HG02840 (cell line): ENCODE measurements around the gene PARD6G.
"Not testable (repeated sequence)": the region's sequence is repeated elsewhere in the genome, so short reads cannot be mapped to it uniquely, and the experiment has no call there.

Experiments
- ATAC-seq: cut with Tn5 transposase; IDR thresholded peaks from one replicate; pipeline ENCODE4 v1.9.1; 2021; ENCODE audit warnings: mild to moderate bottlenecking, moderate library complexity, moderate number of reproducible peaks; ENCODE audit not compliant: unreplicated experiment, low FRiP score

The PARD6G gene

DNA sequence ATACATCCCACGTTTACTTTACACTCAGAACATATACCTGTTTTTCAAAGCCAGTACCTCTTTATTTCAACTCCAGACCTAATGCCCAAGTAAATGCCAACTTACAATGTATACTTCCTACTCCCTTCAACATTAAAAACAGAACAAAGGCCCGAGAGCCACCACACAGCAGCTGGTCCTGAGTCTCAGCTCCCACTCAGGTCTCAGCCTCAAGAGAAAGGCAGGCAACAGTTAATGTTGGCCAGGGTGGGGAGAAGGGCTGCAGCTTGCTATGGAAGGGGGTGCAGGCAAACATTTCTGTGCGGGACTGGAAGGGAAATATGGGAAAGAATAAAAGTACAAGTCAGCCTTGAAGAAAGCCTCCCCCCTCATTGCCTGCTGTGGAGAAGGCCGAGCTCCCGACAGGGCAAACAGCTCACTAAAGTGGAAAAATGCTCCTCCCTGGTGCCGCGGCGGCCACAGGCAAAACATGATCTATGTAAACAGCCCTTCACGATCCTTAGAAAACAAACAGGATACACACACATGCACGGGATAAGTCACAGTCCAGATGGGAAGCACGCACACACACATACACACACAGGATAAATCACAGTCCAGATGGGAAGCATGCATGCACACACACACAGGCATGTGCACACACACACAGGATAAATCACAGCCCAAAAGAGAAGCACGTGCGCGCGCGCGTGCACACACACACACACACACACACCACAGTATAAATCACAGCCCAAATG lies 70.8 kb downstream of the PARD6G start:
- no peak for ATAC-seq

- ATAC-seq: no peak
Observed at GRCh38 chr18:80175451-80176204, 71.7 kb downstream of the PARD6G start.

DNA sequence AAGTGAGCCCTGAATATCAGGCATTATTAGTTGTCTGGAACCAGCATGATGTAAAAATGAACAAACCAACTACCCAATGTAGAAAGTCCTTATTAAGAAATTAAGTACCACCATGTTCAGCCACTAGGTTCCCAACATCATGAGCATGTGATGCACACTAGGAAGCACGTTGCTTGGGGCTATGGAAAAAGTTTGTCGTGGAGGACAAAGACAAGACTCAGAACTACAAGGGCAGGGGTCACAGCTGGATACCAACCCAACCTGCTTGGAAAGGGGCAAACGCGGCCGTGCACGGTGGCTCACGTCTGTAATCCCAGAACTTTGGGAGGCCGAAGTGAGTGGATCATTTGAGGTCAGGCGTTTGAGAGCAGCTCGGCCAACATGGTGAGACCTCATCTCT lies 74.3 kb downstream of the PARD6G start:
- ATAC-seq: no peak

- ATAC-seq: no peak
Observed at GRCh38 chr18:80172056-80172455, 75.3 kb downstream of the PARD6G start.

GRCh38 chr18:80171054-80171872 lies 76.1 kb downstream of the PARD6G start:
- no peak for ATAC-seq

- ATAC-seq: no peak
Observed at GRCh38 chr18:80170395-80171053, 76.8 kb downstream of the PARD6G start.

GRCh38 chr18:80169607-80170006 lies 77.7 kb downstream of the PARD6G start:
- no peak for ATAC-seq

DNA sequence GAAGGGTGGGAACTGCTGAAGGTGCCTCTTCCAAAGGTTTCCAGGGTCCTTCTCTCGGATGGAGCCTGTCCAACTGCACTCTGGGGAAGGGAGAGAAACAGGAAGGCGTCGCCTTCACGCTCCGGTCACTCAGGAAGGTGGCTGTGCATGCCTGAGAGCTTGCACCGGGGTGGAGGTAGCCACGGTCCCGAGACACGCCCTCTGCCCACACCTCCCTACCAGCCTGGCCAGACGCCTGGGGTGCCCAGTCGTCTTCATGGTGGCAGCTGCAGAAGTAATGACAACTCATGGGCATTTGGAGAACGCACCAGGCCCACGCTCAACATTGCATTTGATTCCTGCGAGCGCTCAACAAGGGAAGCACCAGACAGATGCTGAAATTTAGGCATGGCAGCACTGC lies 78.3 kb downstream of the PARD6G start:
- ATAC-seq: no peak

GRCh38 chr18:80168346-80168745 lies 79.0 kb downstream of the PARD6G start:
- ATAC-seq: no peak

DNA sequence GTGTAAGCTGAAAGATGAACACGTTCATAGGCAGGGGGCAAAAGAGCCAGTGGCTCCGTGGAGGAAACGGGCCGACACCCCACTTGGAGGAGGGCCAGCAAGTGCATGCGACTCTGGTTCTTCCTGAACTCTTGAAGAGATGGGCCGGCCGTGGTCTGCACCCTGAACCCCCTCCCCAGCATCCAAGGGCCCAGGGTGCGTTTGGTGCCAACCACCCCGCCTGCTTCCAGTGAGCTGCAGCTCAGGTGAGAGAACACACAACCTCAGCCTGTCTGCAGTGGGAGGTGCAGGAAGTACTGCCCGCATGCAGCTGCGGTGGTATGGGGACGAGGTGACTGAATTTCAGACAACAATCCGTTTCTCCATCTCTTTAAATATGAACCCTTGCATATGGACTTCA lies 79.4 kb downstream of the PARD6G start:
- ATAC-seq: no peak

DNA sequence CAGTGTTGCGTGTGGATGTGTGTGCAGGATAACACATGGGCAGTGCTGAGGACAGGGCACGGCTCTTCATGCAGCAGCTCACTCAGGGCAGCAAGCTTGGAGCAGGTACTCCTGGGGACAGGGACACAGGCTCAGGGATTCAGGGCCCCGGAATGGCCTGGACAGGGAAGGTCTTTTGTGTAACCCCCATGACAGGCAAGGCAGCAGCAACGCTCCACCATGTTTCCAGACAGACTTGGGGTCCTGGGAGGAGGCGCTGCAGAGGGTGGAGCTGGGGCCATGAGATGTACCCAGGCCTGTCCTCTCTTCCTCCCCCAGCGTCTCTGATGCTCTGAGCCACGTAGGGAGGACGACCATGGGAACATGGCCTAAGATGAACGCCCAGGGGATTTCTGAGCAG lies 80.0 kb downstream of the PARD6G start:
- ATAC-seq: no peak

GRCh38 chr18:80166725-80167124 lies 80.6 kb downstream of the PARD6G start:
- no peak for ATAC-seq

- ATAC-seq: no peak
Observed at GRCh38 chr18:80166240-80166639, 81.1 kb downstream of the PARD6G start.

DNA sequence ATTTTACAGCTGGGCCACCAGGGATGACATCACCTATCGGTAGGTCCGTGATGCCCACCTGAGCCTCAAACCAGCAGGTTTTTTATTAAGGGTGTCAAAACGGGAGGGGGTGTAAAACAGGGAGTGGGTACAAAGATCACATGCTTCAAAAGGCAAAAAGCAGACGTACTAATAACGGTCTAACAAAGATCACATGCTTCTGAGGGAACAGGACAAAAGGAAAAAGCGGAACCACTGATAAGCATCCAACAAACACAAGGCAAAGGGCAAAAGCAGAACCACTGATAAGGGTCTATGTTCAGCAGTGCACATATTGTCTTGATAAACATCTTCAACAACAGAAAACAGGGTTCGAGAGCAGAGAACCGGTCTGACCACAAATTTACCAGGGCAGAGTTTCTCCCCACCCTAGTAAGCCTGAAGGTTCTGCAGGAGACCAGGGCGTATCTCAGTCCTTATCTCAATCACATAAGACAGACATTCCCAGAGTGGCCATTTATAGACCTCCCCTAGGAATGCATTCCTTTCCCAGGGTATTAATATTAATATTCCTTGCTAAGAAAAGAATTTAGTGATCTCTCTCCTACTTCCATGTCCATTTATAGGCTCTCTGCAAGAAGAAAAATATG lies 82.5 kb downstream of the PARD6G start:
- ATAC-seq: not testable (repeated sequence)

GRCh38 chr18:80163183-80163582 lies 84.1 kb downstream of the PARD6G start:
- ATAC-seq: no peak

- no peak for ATAC-seq
Observed at GRCh38 chr18:80161781-80162417, 85.4 kb downstream of the PARD6G start.

DNA sequence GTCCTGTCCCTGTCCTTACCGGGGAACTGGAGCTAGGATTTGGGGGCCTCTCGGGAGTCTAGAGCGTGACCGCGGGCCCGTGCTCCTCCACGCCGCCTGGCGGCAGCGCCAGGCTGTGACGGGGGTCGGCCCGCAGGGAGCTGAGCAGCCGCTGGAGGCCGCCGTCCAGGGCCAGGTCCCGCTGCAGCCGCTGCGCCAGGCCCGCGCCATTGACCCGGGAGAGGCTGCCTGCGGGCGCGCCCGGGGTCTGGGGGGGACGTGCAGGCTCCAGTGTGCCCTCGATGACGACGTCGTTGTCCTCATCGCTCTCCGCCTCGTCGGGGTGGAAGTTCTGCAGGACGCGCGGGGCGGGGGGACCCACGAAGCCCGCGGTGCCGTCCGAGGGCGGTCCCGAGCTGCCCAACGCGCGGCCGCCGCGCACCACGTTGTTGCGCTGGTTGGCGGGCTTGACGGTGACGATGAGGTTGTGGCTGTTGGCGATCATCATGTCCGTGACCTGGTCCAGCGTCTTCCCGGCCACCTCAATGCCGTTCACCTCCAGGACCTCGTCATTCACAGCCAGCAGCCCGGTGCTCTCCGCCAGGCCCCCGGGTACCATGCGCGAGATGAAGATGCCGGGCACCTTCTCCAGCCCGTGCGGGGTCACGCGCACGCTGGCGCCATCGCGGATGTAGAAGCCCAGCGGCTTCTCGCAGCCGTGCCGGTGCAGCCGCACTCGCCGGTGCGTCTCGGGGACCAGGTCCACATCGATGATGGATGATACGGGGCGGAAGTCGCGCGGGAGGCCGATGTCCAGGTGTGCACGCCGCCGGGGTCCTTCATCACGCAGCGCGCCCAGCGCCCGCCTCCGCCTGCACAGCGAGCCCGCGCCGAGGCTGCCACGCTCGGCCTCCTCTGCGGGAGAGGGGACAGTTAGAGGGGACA lies 87.3 kb downstream of the PARD6G start:
- no peak for ATAC-seq

DNA sequence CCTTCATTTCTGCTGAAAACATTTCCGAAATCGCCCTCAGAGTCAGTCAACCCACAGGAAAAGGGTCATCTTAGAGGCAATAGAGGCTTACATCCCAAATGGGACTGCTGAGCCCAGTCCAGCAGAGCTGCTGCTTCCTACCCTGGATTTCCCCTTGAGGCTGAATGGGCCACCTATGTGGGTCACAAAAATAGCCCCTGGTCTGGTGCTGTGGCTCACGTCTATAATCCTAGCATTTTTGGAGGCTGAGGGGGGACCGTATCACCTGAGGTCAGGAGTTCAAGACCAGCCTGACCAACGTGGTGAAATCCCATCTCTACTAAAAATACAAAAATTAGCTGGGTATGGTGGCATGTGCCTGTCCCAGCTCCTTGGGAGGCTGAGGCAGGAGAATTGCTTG lies 88.9 kb downstream of the PARD6G start:
- no peak for ATAC-seq
